Astrocyte (in vitro differentiated cells and primary cell): ENCODE results near the gene UHRF2. TPM values are rescaled to one million over a fixed set of nuclear protein-coding genes. Genes with fewer than 3 reads are reported as not detected.
A peak's percentile ranks its signal among the peaks of the same experiment; 100 is the strongest.

ENCODE experiments used
- DNase-seq: peaks from one replicate; pipeline ENCODE4 v3.0.0-alpha.2; 2010; ENCODE audit warnings: low read depth
- FAIRE-seq: peaks from 2 replicates; lab custom pipeline; 2011; peaks lifted over from hg19 to GRCh38; lab: Jason Lieb, UNC
- H2AFZ ChIP-seq: 2 replicates; pipeline ENCODE4 v1.6.0; 2012; ENCODE audit warnings: low read depth, low read length, inconsistent platforms
- H3K27ac ChIP-seq: 2 replicates; pipeline ENCODE4 v1.5.1; 2011; ENCODE audit warnings: low read depth, low read length, inconsistent platforms
- H3K27me3 ChIP-seq: 2 replicates; pipeline ENCODE4 v1.6.0; 2011; ENCODE audit warnings: low read length, inconsistent platforms; ENCODE audit not compliant: insufficient read depth
- H3K36me3 ChIP-seq: 2 replicates; pipeline ENCODE4 v1.5.1; 2011; ENCODE audit warnings: low read length, inconsistent platforms; ENCODE audit not compliant: insufficient read depth
- H3K4me1 ChIP-seq: 2 replicates; pipeline ENCODE4 v1.5.1; 2011; ENCODE audit warnings: low read length, inconsistent platforms; ENCODE audit not compliant: insufficient read depth
- H3K4me2 ChIP-seq: 2 replicates; pipeline ENCODE4 v1.6.0; 2012; ENCODE audit warnings: low read length, inconsistent platforms
- H3K4me3 ChIP-seq: 2 replicates; pipeline ENCODE4 v1.5.1; 2011; ENCODE audit warnings: low read depth, mild to moderate bottlenecking, low read length, inconsistent platforms; ENCODE audit not compliant: insufficient read depth
- H3K79me2 ChIP-seq: 2 replicates; pipeline ENCODE4 v1.6.0; 2012; ENCODE audit warnings: mild to moderate bottlenecking, low read length, inconsistent platforms; ENCODE audit not compliant: insufficient read depth
- H3K9ac ChIP-seq: 2 replicates; pipeline ENCODE4 v1.6.0; 2012; ENCODE audit warnings: mild to moderate bottlenecking, low read length, inconsistent platforms
- H3K9me3 ChIP-seq: 2 replicates; pipeline ENCODE4 v1.5.1; 2012; ENCODE audit warnings: low read depth, mild to moderate bottlenecking, low read length, inconsistent platforms; ENCODE audit not compliant: insufficient read depth
- H4K20me1 ChIP-seq: 2 replicates; pipeline ENCODE4 v1.6.0; 2012; ENCODE audit warnings: low read length, inconsistent platforms; ENCODE audit not compliant: insufficient read depth
- H3K27ac Mint-ChIP-seq: one replicate; pipeline ENCODE4 v1.8.0; 2021; ENCODE audit warnings: mild to moderate bottlenecking, mixed read lengths; ENCODE audit not compliant: unreplicated experiment
- H3K27me3 Mint-ChIP-seq: one replicate; pipeline ENCODE4 v1.8.0; 2021; ENCODE audit warnings: low read depth, mixed read lengths; ENCODE audit not compliant: unreplicated experiment
- H3K36me3 Mint-ChIP-seq: one replicate; pipeline ENCODE4 v1.8.0; 2021; ENCODE audit warnings: low read depth, mixed read lengths; ENCODE audit not compliant: unreplicated experiment
- H3K4me1 Mint-ChIP-seq: one replicate; pipeline ENCODE4 v1.8.0; 2021; ENCODE audit warnings: low read depth, mixed read lengths; ENCODE audit not compliant: unreplicated experiment
- H3K4me3 Mint-ChIP-seq: one replicate; pipeline ENCODE4 v1.8.0; 2021; ENCODE audit warnings: mild to moderate bottlenecking, moderate library complexity, mixed read lengths; ENCODE audit not compliant: unreplicated experiment
- H3K9me3 Mint-ChIP-seq: one replicate; pipeline ENCODE4 v1.8.0; 2021; ENCODE audit warnings: mild to moderate bottlenecking, mixed read lengths; ENCODE audit not compliant: unreplicated experiment
- CTCF ChIP-seq: IDR thresholded peaks from 2 replicates; pipeline ENCODE4 v1.5.1; 2011; ENCODE audit warnings: low read depth, mild to moderate bottlenecking, inconsistent platforms, low read length, moderate library complexity; ENCODE audit not compliant: insufficient read depth
- EZH2 ChIP-seq: IDR thresholded peaks from 2 replicates; pipeline ENCODE4 v1.6.1; 2012; ENCODE audit warnings: mild to moderate bottlenecking, low read length, inconsistent platforms; ENCODE audit not compliant: insufficient read depth
- total RNA-seq: library from RNA; stranded (reverse); gene quantifications from 2 replicates; pipeline ENCODE4 v1.2.1, GENCODE V29; 2021

UHRF2 gene
- total RNA-seq, 1 donor from 2014 or later, result 37.4 TPM

GRCh38 chr9:6543204-6543603, 130.2 kb downstream of the UHRF2 start:
- Histone ChIP-seq H3K4me2 (no peak overlapping the region), H3K4me3 (no peak overlapping the region), H2AFZ (no peak overlapping the region), H3K79me2 (no peaks in the 10 kb centered on the region), H3K27ac (no peak overlapping the region), H4K20me1 (no peaks in the 10 kb centered on the region), H3K9me3 (no peaks in the 10 kb centered on the region), H3K4me1 (peaks cover 5% of the 10 kb centered on the region), H3K9ac (no peak overlapping the region), H3K27me3 (no peaks in the 10 kb centered on the region), H3K36me3 (no peaks in the 10 kb centered on the region)
- Mint-ChIP-seq H3K27ac (no peak overlapping the region), H3K4me1 (peaks cover 13% of the 10 kb centered on the region), H3K27me3 (no peaks in the 10 kb centered on the region), H3K36me3 (no peaks in the 10 kb centered on the region), H3K9me3 (no peaks in the 10 kb centered on the region), H3K4me3 (no peak overlapping the region)
- DNase-seq (no peak), FAIRE-seq (no peak)
- TF ChIP-seq EZH2 (no peak), CTCF (no peak)

GRCh38 chr9:6545017-6545691, 132.2 kb downstream of the UHRF2 start:
- no peak for TF ChIP-seq EZH2
- no peak for TF ChIP-seq CTCF
- H3K27ac Mint-ChIP-seq, result no peak overlapping the region
- H3K79me2 ChIP-seq, result no peaks in the 10 kb centered on the region
- H3K27me3 Mint-ChIP-seq, result no peaks in the 10 kb centered on the region
- H3K27ac ChIP-seq, result no peak overlapping the region
- peaks cover 8% of the 10 kb centered on the region for H3K4me1 Mint-ChIP-seq
- DNase-seq, result peak; percentile 37
- no peaks in the 10 kb centered on the region for H3K4me1 ChIP-seq
- H3K4me3 ChIP-seq, result no peak overlapping the region
- no peak overlapping the region for H3K9ac ChIP-seq
- FAIRE-seq, result no peak
- H3K9me3 ChIP-seq, result no peaks in the 10 kb centered on the region
- no peaks in the 10 kb centered on the region for H3K36me3 ChIP-seq
- H3K4me3 Mint-ChIP-seq, result no peak overlapping the region
- no peaks in the 10 kb centered on the region for H4K20me1 ChIP-seq
- H3K27me3 ChIP-seq, result no peaks in the 10 kb centered on the region
- H3K36me3 Mint-ChIP-seq, result no peaks in the 10 kb centered on the region
- H3K4me2 ChIP-seq, result no peak overlapping the region
- no peaks in the 10 kb centered on the region for H3K9me3 Mint-ChIP-seq
- H2AFZ ChIP-seq, result no peak overlapping the region

GRCh38 chr9:6549106-6549800, 136.3 kb downstream of the UHRF2 start:
- Histone ChIP-seq H3K4me1 (peaks cover 21% of the 10 kb centered on the region), H2AFZ (peak overlapping the region; percentile 39), H3K36me3 (no peaks in the 10 kb centered on the region), H3K9me3 (no peaks in the 10 kb centered on the region), H3K9ac (no peak overlapping the region), H3K79me2 (no peaks in the 10 kb centered on the region), H3K4me2 (no peak overlapping the region), H3K4me3 (no peak overlapping the region), H3K27me3 (no peaks in the 10 kb centered on the region), H3K27ac (no peak overlapping the region), H4K20me1 (no peaks in the 10 kb centered on the region)
- Mint-ChIP-seq H3K27ac (no peak overlapping the region), H3K4me3 (no peak overlapping the region), H3K4me1 (peaks cover 15% of the 10 kb centered on the region), H3K27me3 (no peaks in the 10 kb centered on the region), H3K9me3 (no peaks in the 10 kb centered on the region), H3K36me3 (no peaks in the 10 kb centered on the region)
- DNase-seq (no peak), FAIRE-seq (no peak)
- TF ChIP-seq EZH2 (no peak), CTCF (no peak)
